NOMO-1 (cell line): ENCODE results near the gene FAM50A.
A peak's percentile ranks its signal among the peaks of the same experiment; 100 is the strongest.
"Not testable (repeated sequence)": the region's sequence is repeated elsewhere in the genome, so short reads cannot be mapped to it uniquely, and the experiment has no call there.

ENCODE experiments used
- DNase-seq, 2 experiments: peaks; one replicate each; lab custom pipeline; 2025; ENCODE audit not compliant: unreplicated experiment in 2 of 2; lab: John Stamatoyannopoulos, UW

FAM50A gene, protein sequence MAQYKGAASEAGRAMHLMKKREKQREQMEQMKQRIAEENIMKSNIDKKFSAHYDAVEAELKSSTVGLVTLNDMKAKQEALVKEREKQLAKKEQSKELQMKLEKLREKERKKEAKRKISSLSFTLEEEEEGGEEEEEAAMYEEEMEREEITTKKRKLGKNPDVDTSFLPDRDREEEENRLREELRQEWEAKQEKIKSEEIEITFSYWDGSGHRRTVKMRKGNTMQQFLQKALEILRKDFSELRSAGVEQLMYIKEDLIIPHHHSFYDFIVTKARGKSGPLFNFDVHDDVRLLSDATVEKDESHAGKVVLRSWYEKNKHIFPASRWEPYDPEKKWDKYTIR

DNA sequence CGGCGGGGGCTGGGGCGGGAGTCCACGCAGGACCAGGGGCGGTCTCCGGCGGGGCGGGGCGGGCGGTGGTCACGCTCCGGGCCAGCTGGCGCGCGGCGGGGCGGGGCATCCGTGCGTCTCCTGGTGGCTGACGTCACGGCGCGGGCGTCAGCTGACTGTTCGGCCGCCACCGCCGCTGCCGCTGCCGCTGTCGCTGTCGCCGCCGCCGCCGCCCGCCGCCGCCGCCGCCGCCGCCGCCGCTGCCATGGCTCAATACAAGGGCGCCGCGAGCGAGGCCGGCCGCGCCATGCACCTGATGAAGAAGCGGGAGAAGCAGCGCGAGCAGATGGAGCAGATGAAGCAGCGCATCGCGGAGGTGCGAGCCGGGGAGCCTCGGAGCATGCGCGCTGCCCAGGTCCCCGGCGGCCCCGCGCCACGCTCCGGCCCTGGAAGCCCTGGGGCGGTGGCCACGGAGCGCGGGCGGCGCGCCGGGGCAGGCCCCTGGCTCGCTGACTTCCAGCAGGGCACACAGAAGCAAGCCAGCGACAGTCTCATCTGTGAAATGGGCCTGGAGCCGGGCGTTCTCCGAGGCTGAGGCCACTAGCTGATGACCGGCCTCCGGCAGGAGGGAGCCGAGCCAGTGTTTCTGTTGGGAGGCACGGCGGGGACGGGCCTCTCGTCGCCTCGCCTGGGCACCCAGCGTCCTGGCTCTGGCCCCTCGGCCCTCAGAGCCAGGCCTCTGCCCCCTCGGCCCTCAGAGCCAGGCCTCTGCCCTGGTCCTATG, at the start of gene FAM50A:
FAM50A (plus strand) TSS at position 150 of the 763 bp plus-strand sequence; CDS start at position 245, 95 bp downstream.
- DNase-seq, result peak; percentile 26 to 30

DNA sequence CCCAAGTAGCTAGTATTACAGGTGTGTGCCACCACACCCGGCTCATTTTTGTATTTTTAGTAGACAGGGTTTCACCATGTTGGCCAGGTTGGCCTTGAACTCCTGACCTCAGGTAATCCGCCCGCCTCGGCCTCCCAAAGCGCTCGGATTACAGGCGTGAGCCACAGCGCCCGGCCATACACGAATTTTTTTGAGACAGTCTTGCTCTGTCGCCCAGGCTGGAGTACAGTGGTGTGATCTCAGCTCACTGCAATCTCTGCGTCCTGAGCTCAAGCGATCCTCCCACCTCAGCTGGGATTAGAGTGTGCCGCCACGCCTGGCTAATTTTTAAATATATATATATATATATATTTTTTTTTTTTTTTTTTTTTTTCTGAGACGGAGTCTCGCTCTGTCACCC, 47.6 kb upstream of the FAM50A start:
- not testable (repeated sequence) for DNase-seq

DNA sequence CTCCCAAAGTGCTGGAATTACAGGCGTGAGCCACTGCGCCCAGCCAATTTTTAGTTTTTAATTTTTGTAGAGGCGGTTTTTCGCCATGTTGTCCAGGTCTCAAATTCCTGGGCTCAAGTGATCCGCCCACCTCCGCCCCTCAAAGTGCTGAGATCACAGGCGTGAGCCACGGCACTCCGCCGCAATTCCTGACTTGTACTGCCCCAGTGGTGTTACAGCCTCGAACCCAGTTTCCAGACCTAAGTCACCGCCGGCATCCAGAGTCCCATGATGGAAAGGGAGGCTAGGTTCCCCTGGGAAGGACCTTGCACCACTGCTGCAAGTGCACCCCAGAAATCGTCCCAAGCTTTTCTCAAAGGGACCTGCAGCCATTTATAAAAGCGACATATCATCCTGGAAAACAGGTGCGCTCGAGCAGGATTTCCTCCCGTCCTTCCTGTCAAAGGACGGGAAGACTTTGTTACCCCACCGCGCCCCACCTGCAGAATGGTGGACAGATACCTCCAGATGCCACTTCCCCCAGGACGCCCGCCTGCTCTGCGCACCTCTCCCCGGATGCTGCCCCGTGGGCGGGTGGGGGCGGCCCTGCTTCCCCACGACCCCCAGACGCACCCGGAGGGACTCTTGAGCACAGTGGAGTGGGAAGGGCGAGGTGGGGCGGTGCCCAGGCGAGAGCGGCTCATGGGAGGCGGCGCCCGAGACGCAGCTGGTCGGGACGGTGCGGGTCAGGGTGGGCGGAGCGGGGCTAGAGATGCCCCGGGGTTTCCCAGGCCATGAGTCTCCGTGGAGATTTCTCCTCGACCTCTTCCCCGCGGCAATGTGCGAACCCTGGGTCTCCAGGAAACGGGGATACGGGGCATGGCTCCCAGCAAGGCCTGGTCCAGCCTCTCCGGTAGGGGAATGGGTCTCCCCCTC, 46.7 kb upstream of the FAM50A start:
- peak; percentile 40 to 41 for DNase-seq

DNA sequence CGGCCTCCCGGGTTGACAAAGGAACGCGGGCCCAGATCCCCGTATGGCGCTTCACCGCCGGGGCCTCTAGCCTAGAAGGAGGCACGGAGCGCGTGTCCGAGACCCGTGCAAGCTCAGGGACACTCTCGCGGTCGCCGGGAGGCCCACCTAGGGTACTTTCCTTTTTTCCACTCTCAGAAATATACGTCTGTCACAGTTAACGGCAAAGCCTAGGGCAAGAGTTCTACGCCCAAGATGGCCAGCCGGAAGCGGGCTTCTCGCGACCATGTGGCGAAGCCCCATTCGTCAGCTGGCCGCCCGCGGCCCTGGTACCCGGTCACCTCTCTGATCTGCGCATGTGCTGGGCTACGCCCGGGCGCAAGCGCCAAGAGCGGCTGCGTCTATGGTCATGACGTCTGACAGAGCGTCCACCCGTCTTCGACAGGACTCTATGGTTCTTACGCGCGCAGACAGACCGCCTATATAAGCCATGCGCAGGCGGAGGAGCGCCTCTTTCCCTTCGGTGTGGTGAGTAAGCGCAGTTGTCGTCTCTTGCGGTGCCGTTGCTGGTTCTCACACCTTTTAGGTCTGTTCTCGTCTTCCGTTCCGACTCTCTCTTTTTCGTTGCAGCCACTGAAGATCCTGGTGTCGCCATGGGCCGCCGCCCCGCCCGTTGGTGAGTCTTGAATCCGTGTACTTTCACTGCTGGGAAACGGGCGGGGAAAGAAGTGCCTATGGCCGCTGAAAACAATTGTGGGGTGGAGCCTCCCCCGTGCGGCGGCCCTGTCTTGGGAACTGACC, 45.9 kb upstream of the FAM50A start, which contains the start of gene RPL10:
RPL10 (plus strand) TSS at position 490 of the 780 bp plus-strand sequence; CDS start at position 633, 143 bp downstream.
- DNase-seq, result peak; percentile 88 to 96

DNA sequence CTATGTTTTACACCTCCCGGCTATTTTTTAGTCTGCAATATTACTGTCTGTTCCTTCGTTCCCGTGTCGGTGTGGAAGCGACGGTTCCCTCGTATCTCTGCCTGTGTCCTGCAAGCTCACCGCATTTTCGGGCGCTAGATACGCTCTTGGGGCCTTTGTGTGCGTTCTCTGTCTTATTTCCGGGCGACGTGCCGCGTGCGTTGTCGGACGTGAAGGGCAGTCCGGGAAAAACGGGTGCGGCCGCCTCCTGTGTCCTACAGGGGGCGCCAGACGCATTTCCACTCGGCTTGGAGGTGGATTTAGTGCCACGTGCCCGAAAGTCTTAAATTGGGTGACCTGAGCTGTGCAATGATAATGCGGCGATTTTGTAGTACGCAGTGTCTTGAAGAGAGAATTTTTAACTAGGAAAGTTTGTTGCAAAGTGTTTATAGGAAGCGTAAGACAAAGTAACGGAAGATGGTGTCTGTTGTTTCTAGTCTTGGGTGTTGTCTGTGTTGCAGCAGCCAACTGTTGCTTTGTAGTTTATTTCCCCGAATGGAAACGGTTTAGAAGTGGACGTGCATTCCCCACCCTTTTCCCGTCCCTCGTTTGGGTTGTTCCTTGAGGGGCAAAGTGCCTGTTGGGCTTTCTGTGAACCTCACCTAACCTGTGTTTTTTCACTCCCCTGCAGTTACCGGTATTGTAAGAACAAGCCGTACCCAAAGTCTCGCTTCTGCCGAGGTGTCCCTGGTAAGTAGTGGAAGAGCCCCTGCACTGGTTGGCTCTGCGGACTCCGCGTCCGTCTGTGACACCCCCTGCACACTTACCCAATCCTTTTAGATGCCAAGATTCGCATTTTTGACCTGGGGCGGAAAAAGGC, 45.0 kb upstream of the FAM50A start:
- peak; percentile 65 to 71 for DNase-seq

DNA sequence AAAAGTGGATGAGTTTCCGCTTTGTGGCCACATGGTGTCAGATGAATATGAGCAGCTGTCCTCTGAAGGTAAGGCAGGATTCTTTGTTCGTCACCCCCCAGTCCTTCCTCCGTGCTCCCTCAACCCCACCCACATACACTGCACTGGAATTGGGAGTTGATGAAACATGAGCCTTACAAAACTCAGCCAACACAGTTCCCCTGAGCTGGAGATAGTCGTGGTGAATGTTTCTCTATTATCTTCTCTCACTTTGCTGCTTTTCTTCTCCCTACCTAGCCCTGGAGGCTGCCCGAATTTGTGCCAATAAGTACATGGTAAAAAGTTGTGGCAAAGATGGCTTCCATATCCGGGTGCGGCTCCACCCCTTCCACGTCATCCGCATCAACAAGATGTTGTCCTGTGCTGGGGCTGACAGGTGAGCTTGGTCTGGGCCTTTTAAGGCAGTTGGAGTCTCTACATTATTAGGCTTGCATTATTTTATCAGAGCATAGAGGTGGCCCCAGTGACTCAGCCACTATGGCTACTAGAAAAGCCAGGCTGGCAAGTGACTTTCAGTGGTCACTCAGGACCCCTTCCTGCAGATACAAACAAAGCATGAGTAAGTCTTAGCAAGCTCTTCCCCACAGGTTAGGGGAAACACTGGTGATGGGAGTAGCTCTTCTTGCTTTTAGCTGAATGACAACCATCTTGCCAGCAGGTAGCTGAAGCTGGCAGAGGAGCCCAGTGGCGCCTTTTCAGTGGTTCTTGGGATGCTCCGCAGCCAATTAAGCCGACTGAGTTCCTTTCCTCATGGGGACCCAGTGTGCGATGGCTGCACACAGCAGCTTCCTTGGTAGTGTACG, 44.2 kb upstream of the FAM50A start:
- no peak for DNase-seq

DNA sequence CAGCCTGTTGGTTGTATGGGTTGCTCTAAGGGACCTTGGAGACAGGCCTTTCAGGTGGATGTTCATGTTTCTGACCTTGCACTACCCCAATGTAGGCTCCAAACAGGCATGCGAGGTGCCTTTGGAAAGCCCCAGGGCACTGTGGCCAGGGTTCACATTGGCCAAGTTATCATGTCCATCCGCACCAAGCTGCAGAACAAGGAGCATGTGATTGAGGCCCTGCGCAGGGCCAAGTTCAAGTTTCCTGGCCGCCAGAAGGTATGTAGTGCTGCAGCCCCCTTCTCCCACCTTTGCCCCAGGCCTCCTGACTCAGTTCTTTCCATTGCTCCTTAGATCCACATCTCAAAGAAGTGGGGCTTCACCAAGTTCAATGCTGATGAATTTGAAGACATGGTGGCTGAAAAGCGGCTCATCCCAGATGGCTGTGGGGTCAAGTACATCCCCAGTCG, 43.5 kb upstream of the FAM50A start:
- DNase-seq, result not testable (repeated sequence)

DNA sequence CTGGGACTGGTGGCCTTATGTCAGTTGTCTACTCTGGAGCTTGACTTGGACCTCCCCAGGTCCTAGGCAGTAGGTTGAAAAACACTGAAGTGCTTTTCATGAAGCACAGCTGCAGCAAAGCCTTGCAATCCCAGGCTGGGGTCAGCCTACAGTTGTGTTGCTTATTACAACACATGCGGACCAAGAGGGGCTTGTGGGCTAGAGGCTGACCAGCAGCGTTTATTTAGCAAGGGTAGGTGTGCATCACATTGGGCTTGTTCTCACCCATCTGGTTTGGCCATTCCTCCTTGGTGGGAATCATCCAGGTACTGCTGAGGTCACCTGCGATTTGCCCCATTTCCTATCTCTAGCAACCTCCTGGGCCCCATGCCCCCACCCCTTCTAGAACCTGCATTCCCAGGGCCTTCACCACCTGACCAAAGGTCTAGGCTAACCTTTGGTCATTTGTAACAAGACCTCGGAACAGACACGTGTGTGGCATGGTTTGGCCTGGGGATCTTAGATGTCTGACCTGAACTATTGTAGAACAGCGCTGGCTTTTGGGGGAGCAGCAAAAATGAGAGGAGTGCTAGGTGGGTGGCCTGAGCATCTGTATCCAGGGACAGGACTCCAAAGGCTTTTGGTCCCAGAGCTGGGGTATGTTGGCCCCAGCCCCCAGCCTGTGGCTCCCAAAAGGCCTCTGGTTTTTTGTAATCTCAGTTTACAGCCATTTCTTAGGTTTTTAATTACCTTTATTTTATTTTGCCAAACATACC, 42.7 kb upstream of the FAM50A start:
- DNase-seq, result no peak

DNA sequence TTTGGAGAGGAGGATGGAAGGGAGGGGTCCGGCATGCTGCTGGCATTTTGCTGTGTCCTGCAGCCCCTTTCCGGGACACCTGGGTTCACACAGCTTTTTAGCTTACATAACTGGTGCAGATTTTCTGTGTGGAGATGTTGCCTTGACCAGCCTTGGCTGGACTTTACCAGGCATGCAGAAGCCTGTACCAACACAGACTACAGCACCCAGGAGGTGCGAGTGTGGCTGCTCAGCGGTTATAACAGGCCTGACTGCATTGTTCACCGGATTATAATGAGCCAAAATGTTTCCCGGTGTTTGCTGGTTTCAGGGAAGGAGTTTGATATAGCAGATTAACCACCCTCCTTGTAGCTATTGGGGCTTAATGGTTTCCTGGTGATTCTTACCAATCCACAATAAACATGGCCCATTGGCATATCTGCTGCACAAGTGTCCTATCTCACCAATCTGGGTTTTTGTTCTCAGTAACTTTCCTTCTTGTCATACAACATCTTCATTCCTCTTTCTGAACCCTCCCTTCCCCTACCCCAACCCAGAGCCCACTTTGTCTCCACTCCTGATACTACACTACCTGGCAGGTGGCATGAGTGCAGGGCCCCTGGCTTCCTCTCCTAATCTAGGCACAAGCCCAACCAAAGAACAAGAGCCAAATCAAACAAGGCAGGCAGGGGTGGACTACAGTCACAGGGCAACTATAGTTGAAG, 41.9 kb upstream of the FAM50A start:
- no peak for DNase-seq

DNA sequence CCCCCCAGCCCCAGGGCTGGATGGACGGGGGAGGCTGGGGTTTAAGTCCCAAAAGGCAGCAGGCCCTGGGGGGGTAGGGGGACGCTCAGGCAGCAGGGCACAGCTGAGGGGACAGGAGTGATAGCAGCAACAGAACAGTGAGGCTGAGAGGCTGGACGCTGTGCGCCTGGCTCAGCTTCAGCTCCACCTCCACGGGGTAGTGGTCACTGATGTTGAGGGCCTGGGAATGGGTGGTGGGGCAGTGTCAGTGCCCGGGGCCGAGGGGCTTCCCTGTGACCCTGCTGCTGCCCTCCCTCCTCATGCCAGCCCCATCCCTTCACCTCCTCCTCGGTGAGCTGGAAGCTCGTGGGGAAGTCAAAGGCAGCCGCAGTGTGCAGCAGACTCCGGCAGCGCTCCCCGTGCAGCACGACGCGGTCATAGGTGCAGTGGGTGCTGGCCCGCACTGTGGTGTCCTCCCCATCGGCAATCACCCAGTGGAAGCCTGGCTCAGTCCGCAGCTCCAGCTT, 41.3 kb upstream of the FAM50A start:
- DNase-seq, result no peak

DNA sequence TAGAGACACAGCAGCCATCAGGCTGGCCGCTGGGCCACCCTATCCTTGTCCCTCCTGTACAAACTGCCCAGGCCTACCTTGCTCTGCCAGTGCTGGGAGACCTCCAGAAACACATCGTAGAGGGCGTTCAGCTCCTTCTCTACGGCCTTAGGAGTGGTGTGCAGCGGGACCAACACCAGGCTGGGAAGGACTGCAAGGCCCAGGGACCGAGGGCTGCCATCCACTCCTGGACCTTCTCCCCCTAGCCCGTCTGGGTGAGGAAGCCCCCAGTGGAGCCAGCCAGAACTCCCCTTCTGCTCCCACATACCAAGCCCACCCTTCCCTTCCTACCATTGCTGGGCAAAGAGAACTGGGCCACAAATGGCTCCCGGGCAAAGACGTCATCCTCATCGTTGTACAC, 40.7 kb upstream of the FAM50A start:
- DNase-seq, result no peak

DNA sequence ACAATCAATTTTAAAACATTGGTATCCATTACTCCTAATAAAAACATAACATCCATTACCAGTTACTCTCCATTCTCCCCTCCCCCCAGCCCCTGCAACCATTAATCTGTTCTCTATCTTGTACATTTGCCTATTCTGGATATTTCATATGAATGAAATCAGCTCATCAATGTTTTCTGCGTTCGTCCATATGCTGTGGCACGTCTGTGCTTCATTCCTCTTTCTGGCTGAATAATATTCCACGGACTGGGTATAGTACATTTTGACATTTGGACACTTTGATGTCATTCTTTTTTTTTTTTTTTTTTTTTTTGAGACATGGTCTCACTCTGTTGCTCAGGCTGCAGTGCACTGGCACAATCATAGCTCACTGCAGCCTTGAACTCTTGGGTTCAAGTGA, 40.1 kb upstream of the FAM50A start:
- DNase-seq, result no peak

DNA sequence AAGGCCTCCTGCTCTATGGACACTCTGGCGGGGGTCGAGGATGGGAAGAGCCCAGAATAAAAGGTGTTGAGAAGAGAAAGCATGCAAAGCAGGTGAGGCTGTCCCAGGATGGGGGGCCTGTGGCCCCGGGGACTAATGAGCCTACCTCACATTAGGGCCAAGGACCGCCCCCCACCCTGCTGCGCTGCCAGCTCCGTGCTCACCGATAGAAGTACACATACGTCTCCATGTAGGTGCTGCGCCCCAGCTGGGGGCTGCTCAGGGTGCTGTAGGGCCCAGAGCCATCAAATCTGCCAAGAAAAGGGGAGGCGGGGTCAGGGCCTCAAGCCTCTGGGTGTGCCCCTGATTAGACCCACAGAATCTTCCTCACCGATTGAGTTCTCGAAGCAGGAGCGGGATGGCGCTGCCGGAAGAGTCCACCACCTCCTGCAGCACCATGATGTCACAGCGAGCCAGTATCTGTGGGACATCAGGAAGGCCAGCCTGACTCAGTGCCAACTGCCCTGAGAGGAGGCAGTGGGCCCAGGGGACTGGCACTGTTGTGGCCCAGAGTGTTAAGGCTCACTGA, 39.2 kb upstream of the FAM50A start:
- no peak for DNase-seq

DNA sequence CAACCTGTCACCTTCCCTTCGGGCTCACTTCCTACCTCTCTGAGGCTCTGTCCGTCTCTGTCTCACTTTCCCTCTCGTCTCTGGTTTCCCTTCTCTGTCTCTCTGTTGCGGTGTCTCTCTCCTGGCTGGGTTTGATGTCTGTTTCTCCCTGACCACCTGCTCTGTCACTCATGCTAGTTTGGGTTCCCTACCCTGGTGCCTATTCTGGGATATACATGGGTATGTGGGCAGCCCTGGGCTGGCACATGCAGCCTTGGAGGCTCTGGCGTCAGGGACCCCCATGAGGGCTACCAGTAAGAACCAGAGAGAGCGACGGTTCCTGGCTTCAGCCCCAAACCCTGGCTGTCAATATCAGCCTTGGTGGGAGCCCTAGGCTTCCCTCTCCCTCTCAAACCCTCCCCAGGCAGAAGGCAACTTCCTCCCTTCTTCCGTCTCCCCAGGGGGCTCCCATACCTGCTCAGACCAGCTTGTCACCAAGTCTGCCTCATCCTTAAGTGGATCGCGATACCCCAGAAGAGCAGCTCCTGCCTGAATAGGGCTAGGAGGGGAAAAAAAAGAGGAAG, 35.2 kb upstream of the FAM50A start:
- DNase-seq, result no peak

DNA sequence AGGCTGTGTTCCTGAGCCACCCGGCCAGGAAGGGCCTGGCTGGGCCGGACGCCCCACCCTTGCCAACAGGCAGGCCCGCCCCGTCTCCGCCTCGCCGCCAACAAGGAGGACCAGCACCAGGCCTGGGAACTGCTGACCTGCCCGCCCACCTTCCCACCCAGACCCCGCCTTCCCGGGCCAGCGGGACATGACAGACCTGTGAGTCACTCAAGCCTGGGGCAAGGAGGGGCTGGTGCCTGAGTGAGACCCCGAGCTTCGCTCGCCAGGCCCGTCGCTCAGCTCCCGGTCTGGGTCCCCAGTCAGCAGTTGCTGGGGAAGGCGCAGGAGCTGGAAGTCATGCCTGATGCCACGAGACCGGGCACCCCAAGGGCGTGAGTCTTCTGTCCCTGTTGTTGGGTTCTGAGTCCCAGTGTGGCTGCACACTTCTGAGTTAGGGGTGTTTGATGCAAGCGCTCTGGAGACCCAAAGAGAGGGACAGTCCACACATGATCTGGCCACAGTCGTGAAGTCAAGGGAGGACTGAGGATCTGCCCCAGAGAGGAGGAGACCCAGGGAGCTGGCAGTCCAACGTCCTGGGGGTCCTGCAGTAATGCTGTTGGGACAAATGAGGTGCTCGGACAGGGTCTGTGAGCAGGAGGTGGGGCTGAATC, 34.6 kb upstream of the FAM50A start, which contains the start of gene DNASE1L1:
DNASE1L1 (minus strand) TSS at position 33 of the 650 bp plus-strand sequence. CDS start 3,686 bp downstream, outside the sequence.
- DNase-seq, result peak; percentile 66 to 67
